T-helper 1 cell treated with Interleukin-12 subunit alpha and Interleukin-12 subunit beta and Interleukin-4 antibody, amounts not matched to agents 30 μg/mL and 1 μg/mL, for 36 hours (primary cell): ENCODE results near the gene SLC16A1.
A peak's percentile ranks its signal among the peaks of the same experiment; 100 is the strongest.
"Not testable (repeated sequence)": the region's sequence is repeated elsewhere in the genome, so short reads cannot be mapped to it uniquely, and the experiment has no call there.

ENCODE experiments used
- H3K27ac Mint-ChIP-seq: one replicate; pipeline ENCODE4 v1.8.0; 2021; ENCODE audit warnings: mild to moderate bottlenecking, mixed read lengths
- H3K27me3 Mint-ChIP-seq: one replicate; pipeline ENCODE4 v1.8.0; 2021; ENCODE audit warnings: low read depth, mixed read lengths
- H3K36me3 Mint-ChIP-seq: one replicate; pipeline ENCODE4 v1.8.0; 2021; ENCODE audit warnings: low read depth, mixed read lengths
- H3K4me1 Mint-ChIP-seq: one replicate; pipeline ENCODE4 v1.8.0; 2021; ENCODE audit warnings: low read depth, mixed read lengths
- H3K4me3 Mint-ChIP-seq: one replicate; pipeline ENCODE4 v1.8.0; 2021; ENCODE audit warnings: mild to moderate bottlenecking, moderate library complexity, mixed read lengths
- H3K9me3 Mint-ChIP-seq: one replicate; pipeline ENCODE4 v1.8.0; 2021; ENCODE audit warnings: mixed read lengths

The SLC16A1 gene

DNA sequence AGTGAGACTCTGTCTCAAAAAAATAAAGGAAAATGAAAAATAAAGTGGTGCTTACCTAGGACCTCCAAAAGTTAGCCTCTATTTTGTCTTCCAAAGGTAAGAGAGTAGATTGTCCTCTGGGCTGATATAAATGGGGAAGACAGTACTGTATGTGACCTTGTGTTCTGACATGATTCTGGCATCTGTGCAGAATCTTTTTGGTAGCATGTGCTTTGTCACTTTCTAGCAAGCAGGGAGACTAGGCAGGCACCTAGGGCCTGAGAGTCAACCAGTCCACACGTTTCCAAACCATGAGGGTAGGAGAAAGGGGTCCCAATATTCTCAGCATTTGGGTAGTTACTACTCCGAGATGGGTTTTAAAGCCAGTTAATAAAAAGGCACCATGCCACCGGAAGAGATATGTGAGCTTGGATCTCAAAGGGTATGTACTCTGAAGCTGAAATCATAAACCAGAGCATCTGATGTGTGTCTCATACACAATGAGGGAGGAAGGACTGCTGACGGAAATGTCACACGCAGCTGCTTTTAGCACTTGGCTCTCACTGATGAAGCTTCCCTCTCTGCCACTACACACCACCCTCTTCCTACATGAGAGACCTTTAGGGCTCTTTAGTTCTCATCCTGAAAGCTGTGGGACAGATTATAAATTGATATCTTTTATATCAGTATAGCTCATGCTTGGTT is 27.0 kb upstream of the SLC16A1 start:
- Mint-ChIP-seq H3K4me1 (peaks cover 2% of the 10 kb centered on the region), H3K9me3 (no peaks in the 10 kb centered on the region), H3K27ac (no peak overlapping the region), H3K4me3 (no peak overlapping the region), H3K36me3 (no peaks in the 10 kb centered on the region), H3K27me3 (no peaks in the 10 kb centered on the region)

DNA sequence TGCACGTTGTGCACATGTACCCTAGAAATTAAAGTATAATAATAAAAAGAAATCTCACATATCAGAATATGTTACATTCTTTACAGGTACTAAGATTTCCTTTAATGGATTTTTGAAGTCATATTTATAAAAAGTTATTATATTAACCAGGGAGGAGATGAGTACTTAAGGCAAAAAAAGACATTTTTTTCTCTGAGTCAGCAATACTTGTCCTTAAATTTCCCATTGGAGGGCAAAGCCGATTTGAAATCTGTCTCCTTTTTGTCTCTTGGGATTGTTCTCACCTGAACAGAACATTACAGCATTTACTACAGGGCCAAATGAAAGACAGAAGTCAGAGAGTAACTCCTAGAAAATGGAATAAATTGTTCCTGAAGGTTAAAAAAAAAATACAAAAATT is 26.3 kb upstream of the SLC16A1 start:
- Mint-ChIP-seq H3K9me3 (no peaks in the 10 kb centered on the region), H3K4me3 (no peak overlapping the region), H3K36me3 (no peaks in the 10 kb centered on the region), H3K27ac (no peak overlapping the region), H3K27me3 (no peaks in the 10 kb centered on the region), H3K4me1 (peaks cover 2% of the 10 kb centered on the region)

DNA sequence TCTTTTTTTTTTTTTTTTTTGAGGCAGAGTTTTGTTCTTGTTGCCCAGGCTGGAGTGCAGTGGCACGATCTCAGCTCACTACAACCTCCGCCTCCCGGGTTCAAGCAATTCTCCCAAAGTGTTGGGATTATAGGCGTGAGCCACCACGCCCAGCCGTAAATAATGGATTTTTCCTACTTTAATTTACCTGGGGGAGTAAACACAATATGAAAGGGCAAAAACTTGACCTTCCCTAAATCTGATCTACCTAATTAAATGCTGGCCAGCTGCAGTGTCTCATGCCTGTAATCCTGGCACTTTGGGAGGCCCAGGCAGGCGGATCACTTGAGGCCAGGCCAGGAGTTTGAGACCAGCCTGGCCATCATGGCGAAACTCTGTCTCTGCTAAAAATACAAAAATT is 25.8 kb upstream of the SLC16A1 start:
- not testable (repeated sequence) for H3K4me3 Mint-ChIP-seq, H3K27ac Mint-ChIP-seq, H3K27me3 Mint-ChIP-seq, H3K36me3 Mint-ChIP-seq, H3K9me3 Mint-ChIP-seq, H3K4me1 Mint-ChIP-seq

DNA sequence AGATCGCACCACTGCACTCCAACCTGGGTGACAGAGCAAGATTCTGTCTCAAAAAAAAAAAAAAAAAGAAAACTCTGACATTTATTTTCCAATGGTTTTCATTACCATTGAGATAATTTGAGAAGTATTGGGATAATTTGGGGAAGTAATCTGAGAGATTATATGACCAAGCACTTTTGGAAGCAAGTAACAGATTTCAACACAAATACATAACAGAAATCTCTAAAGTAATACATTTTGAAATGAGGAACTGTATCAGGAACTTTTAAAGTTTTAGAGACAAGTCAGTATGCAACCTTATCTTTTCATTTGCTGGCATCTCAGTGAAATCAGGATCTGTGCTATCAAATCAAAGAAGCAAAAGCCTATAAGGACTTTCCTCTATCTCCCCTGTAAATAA is 25.4 kb upstream of the SLC16A1 start:
- Mint-ChIP-seq H3K36me3 (no peaks in the 10 kb centered on the region), H3K4me1 (peaks cover 2% of the 10 kb centered on the region), H3K27me3 (no peaks in the 10 kb centered on the region), H3K4me3 (no peak overlapping the region), H3K27ac (no peak overlapping the region), H3K9me3 (no peaks in the 10 kb centered on the region)

DNA sequence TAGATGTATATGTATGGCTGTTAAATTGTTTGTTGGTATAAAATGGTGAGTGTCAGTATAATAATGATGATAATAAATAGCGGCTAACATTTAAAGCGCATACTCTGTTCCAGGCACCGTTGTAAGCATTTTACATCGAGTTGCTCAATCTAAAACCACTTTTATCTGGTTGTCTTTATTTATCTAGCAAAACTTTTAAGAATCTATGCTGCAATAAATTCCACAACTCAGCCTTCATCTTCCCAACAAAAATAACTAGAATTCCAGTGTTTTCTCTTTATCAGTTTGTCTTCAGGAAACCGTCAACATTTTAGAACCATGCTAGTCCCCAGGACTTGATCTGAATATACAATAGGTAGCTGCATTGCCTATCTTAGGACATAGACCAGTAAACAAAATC is 19.3 kb upstream of the SLC16A1 start:
- Mint-ChIP-seq H3K36me3 (peaks cover 8% of the 10 kb centered on the region), H3K9me3 (no peaks in the 10 kb centered on the region), H3K27me3 (no peaks in the 10 kb centered on the region), H3K27ac (no peak overlapping the region), H3K4me1 (no peaks in the 10 kb centered on the region), H3K4me3 (no peak overlapping the region)

DNA sequence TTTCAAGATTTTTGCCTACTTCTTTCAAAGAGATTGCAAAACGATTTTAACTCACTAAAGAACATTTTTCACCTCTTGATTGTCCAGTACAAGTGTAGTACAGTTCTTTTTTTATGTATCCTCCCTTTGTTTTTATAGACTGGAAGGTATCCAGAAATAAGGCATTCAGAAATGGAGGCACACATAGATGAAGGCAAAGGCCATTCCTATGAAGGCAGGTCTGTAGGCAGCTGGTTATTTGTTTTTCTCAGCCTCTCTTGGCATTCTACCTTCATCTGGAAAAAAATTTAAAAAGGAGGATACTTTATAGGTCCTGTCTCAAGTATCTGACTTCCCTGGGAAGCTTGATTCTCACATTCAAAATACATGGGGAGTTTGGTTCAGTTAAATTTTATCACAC is 18.6 kb upstream of the SLC16A1 start:
- H3K36me3 Mint-ChIP-seq = peaks cover 10% of the 10 kb centered on the region
- H3K9me3 Mint-ChIP-seq = no peaks in the 10 kb centered on the region
- no peak overlapping the region for H3K4me3 Mint-ChIP-seq
- no peak overlapping the region for H3K27ac Mint-ChIP-seq
- no peaks in the 10 kb centered on the region for H3K27me3 Mint-ChIP-seq
- H3K4me1 Mint-ChIP-seq = no peaks in the 10 kb centered on the region

DNA sequence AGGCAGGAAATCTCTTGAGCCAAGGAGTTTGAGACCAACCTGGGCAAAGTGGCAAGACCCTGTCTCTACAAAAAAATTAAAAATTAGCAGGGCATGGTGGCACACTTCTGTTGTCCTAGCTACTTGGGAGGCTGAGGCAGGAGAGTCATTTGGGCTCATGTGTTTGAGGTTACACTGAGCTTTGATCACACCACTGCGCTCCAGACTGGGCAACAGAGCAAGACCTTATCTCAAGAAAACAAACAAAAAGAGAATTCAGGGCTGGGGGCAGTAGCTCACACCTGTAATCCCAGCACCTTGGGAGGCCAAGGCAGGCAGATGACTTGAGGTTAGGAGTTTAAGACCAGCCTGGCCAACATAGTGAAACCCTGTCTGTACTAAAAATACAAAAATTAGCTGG is 17.8 kb upstream of the SLC16A1 start:
- Mint-ChIP-seq H3K9me3 (no peaks in the 10 kb centered on the region), H3K4me1 (no peaks in the 10 kb centered on the region), H3K36me3 (peaks cover 10% of the 10 kb centered on the region), H3K27me3 (no peaks in the 10 kb centered on the region), H3K4me3 (no peak overlapping the region), H3K27ac (no peak overlapping the region)

DNA sequence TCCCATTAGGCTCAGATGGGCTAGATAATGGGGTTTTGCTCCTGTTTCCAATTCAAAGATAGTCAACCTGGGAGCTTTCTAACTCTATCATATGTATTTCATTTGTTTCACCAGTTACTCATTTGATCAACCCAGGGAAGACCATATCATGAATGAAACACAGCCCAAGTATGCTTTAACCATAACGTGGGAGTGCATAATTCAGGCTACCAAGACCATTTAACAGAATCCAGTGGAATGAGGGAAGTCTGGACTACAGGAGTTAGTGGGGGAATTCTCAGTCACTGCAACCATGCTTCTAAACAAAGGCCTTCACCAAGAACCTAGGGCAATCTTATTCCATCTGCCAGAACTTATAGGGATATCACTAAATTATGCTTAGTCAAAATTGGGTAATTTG is 15.0 kb upstream of the SLC16A1 start:
- Mint-ChIP-seq H3K36me3 (peaks cover 20% of the 10 kb centered on the region), H3K27ac (no peak overlapping the region), H3K9me3 (no peaks in the 10 kb centered on the region)

DNA sequence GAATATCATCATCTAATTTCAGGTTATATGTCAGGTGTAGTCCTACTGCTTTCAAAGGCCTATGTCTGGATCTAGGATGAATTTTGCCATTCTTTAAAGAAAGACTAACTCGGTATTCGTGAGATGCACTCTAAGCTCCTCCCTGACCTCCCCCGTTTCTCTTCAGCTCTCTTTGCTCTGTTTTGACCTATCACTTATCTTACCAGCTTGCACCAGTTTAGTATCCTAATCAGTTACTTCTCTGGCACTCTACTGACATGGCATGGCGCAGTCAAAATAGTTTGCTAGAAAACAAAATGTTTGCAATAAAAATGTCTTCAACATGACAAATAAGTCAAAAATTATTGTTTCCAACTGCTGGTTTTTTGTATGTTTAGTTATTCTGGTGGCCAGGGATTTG is 8.4 kb upstream of the SLC16A1 start:
- H3K4me1 Mint-ChIP-seq = peaks cover 31% of the 10 kb centered on the region
- peaks cover 30% of the 10 kb centered on the region for H3K36me3 Mint-ChIP-seq
- no peak overlapping the region for H3K27ac Mint-ChIP-seq
- H3K27me3 Mint-ChIP-seq = no peaks in the 10 kb centered on the region
- H3K9me3 Mint-ChIP-seq = no peaks in the 10 kb centered on the region
- no peak overlapping the region for H3K4me3 Mint-ChIP-seq

More for the DNA sequence above, 15.0 kb upstream of the SLC16A1 start:
- Mint-ChIP-seq H3K4me3 (no peak overlapping the region), H3K4me1 (peaks cover 7% of the 10 kb centered on the region), H3K27me3 (no peaks in the 10 kb centered on the region)

DNA sequence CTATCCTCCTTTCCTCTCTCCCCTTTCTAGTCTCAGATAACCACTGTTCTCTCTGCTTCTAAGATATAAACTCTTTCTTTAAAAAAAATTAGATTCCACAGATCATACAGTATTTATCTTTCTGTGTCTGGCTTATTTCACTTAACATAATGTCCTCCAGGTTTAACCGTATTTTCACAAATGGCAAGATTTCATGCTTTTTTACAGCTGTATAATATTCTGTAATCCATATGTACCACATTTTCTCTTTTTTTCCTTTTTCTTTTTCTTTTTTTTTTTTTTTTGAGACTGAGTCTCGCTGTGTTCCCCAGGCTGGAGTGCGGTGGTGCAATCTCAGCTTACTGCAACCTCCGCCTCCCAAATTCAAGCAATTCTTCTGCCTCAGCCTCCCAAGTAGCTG is 5.1 kb upstream of the SLC16A1 start:
- H3K9me3 Mint-ChIP-seq = no peaks in the 10 kb centered on the region
- H3K36me3 Mint-ChIP-seq = peaks cover 26% of the 10 kb centered on the region
- peaks cover 30% of the 10 kb centered on the region for H3K4me1 Mint-ChIP-seq
- H3K27me3 Mint-ChIP-seq = no peaks in the 10 kb centered on the region
- no peak overlapping the region for H3K4me3 Mint-ChIP-seq
- H3K27ac Mint-ChIP-seq = no peak overlapping the region

DNA sequence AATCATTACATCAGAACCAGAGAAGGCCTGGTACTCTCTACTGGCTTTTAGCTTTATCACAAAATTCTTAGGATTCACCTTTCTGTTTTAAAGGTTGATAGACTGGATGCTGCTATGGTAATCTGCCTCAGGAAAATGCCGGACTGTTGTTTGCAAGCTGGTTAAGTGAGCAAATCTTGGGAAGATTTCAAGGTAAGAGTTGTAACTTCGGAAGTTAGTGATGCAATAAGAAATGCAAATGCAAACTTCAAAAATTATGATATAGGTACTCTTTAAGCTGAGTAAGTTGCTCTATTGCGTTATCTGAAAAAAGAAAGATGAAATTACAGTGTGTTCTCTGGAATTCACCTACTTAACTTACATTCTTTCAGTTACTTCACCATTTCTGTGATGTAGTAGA is 4.4 kb upstream of the SLC16A1 start:
- Mint-ChIP-seq H3K27me3 (no peaks in the 10 kb centered on the region), H3K36me3 (peaks cover 24% of the 10 kb centered on the region), H3K4me3 (no peak overlapping the region), H3K9me3 (no peaks in the 10 kb centered on the region), H3K27ac (peak overlapping the region; percentile 24), H3K4me1 (peaks cover 30% of the 10 kb centered on the region)

DNA sequence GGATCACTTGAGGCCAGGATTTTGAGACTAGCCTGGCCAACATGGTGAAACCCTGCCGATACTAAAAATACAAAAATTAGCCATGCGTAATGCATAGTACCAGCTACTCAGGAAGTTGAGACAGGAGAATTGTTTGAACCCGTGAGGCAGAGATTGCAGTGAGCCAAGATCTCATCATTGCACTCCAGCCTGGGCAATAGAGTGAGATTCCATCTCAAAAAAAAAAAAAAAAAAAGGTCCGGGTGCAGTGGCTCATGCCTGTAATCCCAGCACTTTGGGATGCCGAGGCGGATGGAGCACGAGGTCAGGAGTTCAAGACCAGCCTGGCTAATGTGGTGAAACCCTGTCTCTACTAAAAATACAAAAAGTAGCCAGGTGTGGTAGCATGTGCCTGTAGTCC is 2.2 kb upstream of the SLC16A1 start:
- not testable (repeated sequence) for H3K27me3 Mint-ChIP-seq

DNA sequence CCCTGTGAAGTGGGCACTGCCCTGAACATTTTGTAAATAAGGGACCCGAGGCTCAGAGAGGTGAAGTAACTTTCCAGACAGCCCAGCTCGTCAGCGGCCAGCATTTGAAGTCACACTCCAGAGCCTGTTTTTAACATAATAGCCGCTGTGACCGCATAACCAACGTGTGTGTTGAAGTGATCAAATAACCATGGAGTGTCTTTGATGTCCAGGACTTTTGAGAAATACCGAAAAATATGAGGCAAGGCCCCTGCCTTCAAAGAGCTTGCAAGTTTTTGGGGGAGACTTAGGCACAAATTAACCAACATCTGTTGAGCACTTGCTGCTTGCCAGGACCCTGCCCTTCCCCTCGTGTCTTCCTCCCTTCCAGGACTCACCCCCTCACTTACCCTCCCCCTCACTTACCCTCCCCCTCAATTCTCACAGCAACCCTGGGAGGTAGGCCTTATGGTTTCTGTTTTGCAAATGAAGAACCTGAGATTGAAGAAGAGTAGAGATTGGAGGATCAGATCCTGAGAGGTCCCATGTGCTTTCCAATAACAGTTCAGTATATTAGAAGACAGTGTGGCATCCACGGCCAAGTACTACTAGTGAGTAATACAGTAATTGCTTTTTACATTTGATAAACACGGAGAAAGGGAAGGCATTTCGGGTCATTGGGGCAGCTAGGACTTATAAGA is 1.3 kb upstream of the SLC16A1 start:
- Mint-ChIP-seq H3K4me1 (peaks cover 43% of the 10 kb centered on the region), H3K27me3 (no peaks in the 10 kb centered on the region), H3K9me3 (no peaks in the 10 kb centered on the region), H3K4me3 (peak overlapping the region; percentile 89), H3K36me3 (peaks cover 19% of the 10 kb centered on the region), H3K27ac (peak overlapping the region; percentile 87)

More for the DNA sequence above, 2.2 kb upstream of the SLC16A1 start:
- H3K27ac Mint-ChIP-seq, H3K9me3 Mint-ChIP-seq: not testable (repeated sequence)
- H3K4me1 Mint-ChIP-seq = peaks cover 44% of the 10 kb centered on the region
- peaks cover 21% of the 10 kb centered on the region for H3K36me3 Mint-ChIP-seq
- peak overlapping the region; percentile 30 for H3K4me3 Mint-ChIP-seq

DNA sequence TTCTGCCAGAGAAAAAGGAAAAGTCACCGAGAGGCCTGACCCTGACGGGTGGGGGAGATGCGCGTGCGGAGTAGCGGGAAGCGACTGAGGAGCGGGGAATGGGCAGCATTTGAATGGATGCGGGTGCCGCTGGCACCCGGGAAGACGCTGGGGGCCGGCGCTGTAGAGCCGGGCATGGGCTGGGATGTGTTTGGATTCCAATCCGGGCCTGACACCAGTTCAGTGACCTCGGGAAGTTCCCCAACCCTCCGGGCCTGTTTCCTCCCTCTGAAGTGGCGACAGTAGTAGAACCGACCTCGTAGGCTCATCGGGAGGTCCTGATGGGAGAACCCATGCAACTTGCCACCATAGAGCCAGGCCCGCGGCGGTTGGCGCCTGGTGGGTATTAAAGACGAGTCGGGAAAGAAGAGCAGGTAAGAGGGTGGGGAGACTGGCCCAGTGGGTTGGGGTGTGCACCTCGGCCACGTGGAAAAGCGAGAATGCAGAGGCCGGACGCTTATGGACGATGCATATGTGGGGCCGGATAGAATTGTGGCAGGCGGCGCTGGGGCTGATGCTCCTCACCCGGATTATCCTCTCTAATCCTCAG is 642 bp upstream of the SLC16A1 start:
- Mint-ChIP-seq H3K4me1 (peaks cover 42% of the 10 kb centered on the region), H3K9me3 (no peaks in the 10 kb centered on the region), H3K27me3 (no peaks in the 10 kb centered on the region), H3K27ac (peak overlapping the region; percentile 87), H3K4me3 (peak overlapping the region; percentile 89), H3K36me3 (peaks cover 21% of the 10 kb centered on the region)
